Left lung (tissue), 10 donors: ENCODE data around the gene DPPA2. TPM values are rescaled to one million over a fixed set of nuclear protein-coding genes. Genes with fewer than 3 reads are reported as not detected.

Source experiments
- ATAC-seq: fragments of 200-7000 bp; cut with Tn5 transposase; one replicate; pipeline ENCODE4 v1.9.1; 2020; ENCODE audit warnings: moderate library complexity
- DNase-seq, 4 donors: peaks; one replicate each; pipeline ENCODE4 v3.0.0-alpha.2; 2013 to 2020
- H3K27ac ChIP-seq, 2 donors: fragments of 200-600 bp; sonication (generic) in 1 of 2; one replicate each; pipeline versions ENCODE4 v1.5.0 to v1.8.0; 2020 to 2021
- H3K27me3 ChIP-seq, 2 donors: fragments of 200-600 bp; sonication (generic) in 1 of 2; one replicate each; pipeline versions ENCODE4 v1.5.0 to v1.8.0; 2020 to 2021
- H3K36me3 ChIP-seq, 2 donors: fragments of 200-600 bp; sonication (generic) in 1 of 2; one replicate each; pipeline versions ENCODE4 v1.5.0 to v1.8.0; 2020 to 2021
- H3K4me1 ChIP-seq, 2 donors: fragments of 200-600 bp; one replicate each; pipeline ENCODE4 v1.8.0; 2021
- H3K4me3 ChIP-seq, 2 donors: fragments of 200-600 bp; sonication (generic) in 1 of 2; one replicate each; pipeline versions ENCODE4 v1.5.0 to v1.8.0; 2020 to 2021; ENCODE audit warnings: mild to moderate bottlenecking in 1 of 2
- H3K9me3 ChIP-seq, 2 donors: fragments of 200-600 bp; sonication (generic) in 1 of 2; one replicate each; pipeline versions ENCODE4 v1.5.0 to v1.8.0; 2020 to 2021
- CTCF ChIP-seq, 2 donors: fragments of 200-600 bp; sonication (generic) in 1 of 2; IDR thresholded peaks; one replicate each; pipeline versions ENCODE4 v1.5.0 to v1.8.0; 2021; ENCODE audit warnings: antibody characterized with exemption in 2 of 2
- intact Hi-C, 2 donors: fragments of 100-400 bp; cut with DNase I; formaldehyde crosslinking; loops; one replicate each; pipeline versions ENCODE4 v1.11.2 to v1.14.2; 2022
- polyA plus RNA-seq, 6 donors: library from polyadenylated mRNA; unstranded; fragments of 120-200 nt; gene quantifications; one replicate each; pipeline ENCODE4 v1.2.1, GENCODE V29; 2013; ENCODE audit not compliant: insufficient read length in 6 of 6
- total RNA-seq, 2 donors: library from RNA; stranded (reverse); fragmentation: NEBNext Ultra II Directional; extraction: Animal tissue kit (Norgen Biotek cat#: 25700); gene quantifications; one replicate each; pipeline ENCODE4 v1.2.1, GENCODE V29; 2021
- donor health status: DM: no; HTN: yes; CAD: no.
- donor health status: DM: no; HTN: no; CAD: no.

DPPA2 gene
- total and polyA plus RNA-seq, 8 donors = 0.15 TPM; not detected in 7

DNA sequence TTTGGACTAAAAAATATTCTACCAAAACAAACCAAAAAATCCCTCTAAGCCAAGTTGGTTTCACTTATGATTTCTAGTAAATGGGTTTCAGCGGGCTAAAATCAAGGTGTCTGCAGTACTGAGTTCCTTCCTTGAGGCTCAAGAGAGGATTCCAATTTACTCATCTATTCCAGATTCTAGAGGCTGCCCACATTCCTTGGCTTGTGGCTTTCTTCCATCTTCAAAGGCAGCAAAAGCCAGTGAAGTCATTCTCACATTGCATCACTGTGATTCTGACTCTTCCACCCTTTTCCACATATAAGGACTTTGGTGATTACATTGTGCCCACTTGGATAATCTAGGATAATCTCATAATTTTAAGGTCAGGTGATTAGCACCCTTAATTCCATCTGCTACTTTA lies 48.1 kb downstream of the DPPA2 start:
- Histone ChIP-seq H3K9me3 (no peaks in the 10 kb centered on the region), H3K4me3 (no peak overlapping the region), H3K4me1 (no peaks in the 10 kb centered on the region), H3K36me3 (no peaks in the 10 kb centered on the region), H3K27me3 (no peaks in the 10 kb centered on the region), H3K27ac (no peak overlapping the region)
- intact Hi-C loops = no loop called here
- TF ChIP-seq CTCF (IDR thresholded peaks at IDR 0.05) = no peak
- ATAC-seq (no peak), DNase-seq (no peak)

- Histone ChIP-seq H3K27ac (no peak overlapping the region), H3K9me3 (no peaks in the 10 kb centered on the region), H3K4me3 (no peak overlapping the region), H3K4me1 (no peaks in the 10 kb centered on the region), H3K36me3 (no peaks in the 10 kb centered on the region), H3K27me3 (no peaks in the 10 kb centered on the region)
- ATAC-seq (no peak), DNase-seq (peak in 2 of 4 donors; percentile 36 to 46)
- no peak for TF ChIP-seq CTCF (IDR thresholded peaks at IDR 0.05)
- intact Hi-C loops = no loop called here
Observed at GRCh38 chr3:109265295-109265694, 51.0 kb downstream of the DPPA2 start.

GRCh38 chr3:109257269-109257668 lies 59.0 kb downstream of the DPPA2 start:
- H3K4me3 ChIP-seq = no peak overlapping the region
- intact Hi-C loops = no loop called here
- DNase-seq (peak in 1 of 4 donors; percentile 31), ATAC-seq (peak; percentile 62)
- H3K4me1 ChIP-seq = no peaks in the 10 kb centered on the region
- H3K36me3 ChIP-seq = no peaks in the 10 kb centered on the region
- no peaks in the 10 kb centered on the region for H3K27me3 ChIP-seq
- H3K9me3 ChIP-seq = no peaks in the 10 kb centered on the region
- H3K27ac ChIP-seq = no peak overlapping the region
- no peak for TF ChIP-seq CTCF (IDR thresholded peaks at IDR 0.05)

- ATAC-seq = no peak
- DNase-seq = no peak
- TF ChIP-seq CTCF (IDR thresholded peaks at IDR 0.05) = no peak
- Histone ChIP-seq H3K27ac (no peak overlapping the region), H3K9me3 (no peaks in the 10 kb centered on the region), H3K36me3 (no peaks in the 10 kb centered on the region), H3K4me3 (no peak overlapping the region), H3K4me1 (no peaks in the 10 kb centered on the region), H3K27me3 (no peaks in the 10 kb centered on the region)
- intact Hi-C loops = no loop called here
Observed at GRCh38 chr3:109254770-109255169, 61.5 kb downstream of the DPPA2 start.

DNA sequence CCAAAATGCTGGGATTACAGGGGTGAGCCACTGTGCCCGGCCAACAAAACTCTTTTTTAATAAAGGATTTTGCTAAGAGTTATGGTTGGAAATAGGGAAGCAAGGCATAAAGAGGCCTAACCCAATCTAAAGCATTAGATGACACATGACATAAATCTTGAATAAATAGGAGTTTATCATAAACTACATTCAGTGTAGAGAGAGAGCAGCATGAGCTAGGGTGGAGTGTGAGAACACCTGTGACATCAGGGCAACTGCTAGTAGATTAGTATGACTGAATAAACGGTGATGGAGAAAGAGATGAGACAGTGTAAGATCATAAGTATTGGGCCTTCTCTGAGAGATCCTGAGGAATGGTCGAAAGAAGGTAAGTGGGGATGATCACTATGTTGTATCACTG lies 63.7 kb downstream of the DPPA2 start:
- H3K27ac ChIP-seq = no peak overlapping the region
- no peaks in the 10 kb centered on the region for H3K4me1 ChIP-seq
- no peaks in the 10 kb centered on the region for H3K27me3 ChIP-seq
- H3K4me3 ChIP-seq = no peak overlapping the region
- H3K9me3 ChIP-seq = peaks cover 0 to 3% of the 10 kb centered on the region in 2 donors
- no peak for ATAC-seq
- H3K36me3 ChIP-seq = no peaks in the 10 kb centered on the region
- DNase-seq = no peak
- intact Hi-C loops = no loop called here
- no peak for TF ChIP-seq CTCF (IDR thresholded peaks at IDR 0.05)

Other genes starting within 250 kb of the DPPA2 start
- not detected for gene MORC1, start 198.4 kb downstream of the DPPA2 start, total RNA-seq
- not detected for gene MORC1, start 198.4 kb downstream of the DPPA2 start, polyA plus RNA-seq
- not detected for gene C3orf85, start 179.8 kb downstream of the DPPA2 start, total RNA-seq
- under 1 TPM in 1 of 6 donors, not detected in 5; 0.48 TPM for gene C3orf85, start 179.8 kb downstream of the DPPA2 start, polyA plus RNA-seq
- gene DPPA4, start 21.0 kb upstream of the DPPA2 start, total RNA-seq = under 1 TPM in 1 of 2 donors, not detected in 1; 0.16 TPM
- 1 to 10 TPM; 2.1 to 4.5 (median 3.6) TPM for gene DPPA4, start 21.0 kb upstream of the DPPA2 start, polyA plus RNA-seq